Measurements from ENCODE around the gene PARD6G. TPM values are rescaled to one million over a fixed set of nuclear protein-coding genes. Genes with fewer than 3 reads are reported as not detected.

PARD6G gene
- total and polyA plus RNA-seq, 2 experiments from 2014 or later: 6.9 to 18.5 TPM

DNA sequence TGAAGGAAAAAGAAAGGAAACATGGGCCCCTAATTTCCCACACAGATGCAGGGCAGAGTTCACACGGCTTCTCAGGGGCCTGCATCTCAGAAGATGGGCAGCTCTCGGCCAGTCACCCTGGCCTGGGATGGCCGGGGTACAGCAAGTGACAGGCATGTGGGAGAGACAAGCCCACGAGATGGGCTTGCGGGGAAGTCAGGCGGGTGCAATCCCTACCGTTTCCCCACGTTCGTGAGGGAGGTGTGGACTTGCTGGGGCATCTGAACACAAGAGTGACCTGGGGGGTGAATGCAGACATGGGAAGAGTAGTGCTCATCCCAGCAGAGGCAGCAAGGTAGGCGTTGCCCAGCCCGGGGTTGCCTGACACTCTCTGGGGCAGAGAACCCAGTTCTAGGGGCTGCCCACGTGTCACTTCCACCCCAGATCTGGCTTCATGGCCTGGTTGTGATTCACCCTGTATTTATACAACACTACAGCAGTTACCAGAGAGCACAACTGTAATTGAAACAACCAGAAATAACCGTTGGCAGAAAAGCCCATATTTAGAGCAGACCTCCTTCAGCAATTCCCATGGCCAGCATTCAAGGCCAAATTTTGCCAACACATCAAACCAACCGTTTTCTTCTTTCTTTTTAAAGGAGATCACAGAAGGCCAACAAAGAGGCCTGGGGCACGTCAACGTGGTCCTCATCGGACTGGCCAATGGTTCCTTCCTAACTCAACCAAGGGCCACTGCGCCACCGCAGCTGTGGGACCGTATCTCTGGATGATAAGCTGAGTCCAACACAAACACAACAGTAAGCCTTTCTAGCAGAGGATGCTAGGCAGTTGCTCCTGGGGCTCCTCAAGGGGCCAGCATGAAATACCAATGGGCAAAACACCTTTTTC lies 58.4 kb downstream of the PARD6G start:
- no peak for TF ChIP-seq CREB1 (CRISPR knock-in tag; IDR thresholded peaks at IDR 0.05; ENCODE audit: low read depth)
- TF ChIP-seq, protein P1, sequence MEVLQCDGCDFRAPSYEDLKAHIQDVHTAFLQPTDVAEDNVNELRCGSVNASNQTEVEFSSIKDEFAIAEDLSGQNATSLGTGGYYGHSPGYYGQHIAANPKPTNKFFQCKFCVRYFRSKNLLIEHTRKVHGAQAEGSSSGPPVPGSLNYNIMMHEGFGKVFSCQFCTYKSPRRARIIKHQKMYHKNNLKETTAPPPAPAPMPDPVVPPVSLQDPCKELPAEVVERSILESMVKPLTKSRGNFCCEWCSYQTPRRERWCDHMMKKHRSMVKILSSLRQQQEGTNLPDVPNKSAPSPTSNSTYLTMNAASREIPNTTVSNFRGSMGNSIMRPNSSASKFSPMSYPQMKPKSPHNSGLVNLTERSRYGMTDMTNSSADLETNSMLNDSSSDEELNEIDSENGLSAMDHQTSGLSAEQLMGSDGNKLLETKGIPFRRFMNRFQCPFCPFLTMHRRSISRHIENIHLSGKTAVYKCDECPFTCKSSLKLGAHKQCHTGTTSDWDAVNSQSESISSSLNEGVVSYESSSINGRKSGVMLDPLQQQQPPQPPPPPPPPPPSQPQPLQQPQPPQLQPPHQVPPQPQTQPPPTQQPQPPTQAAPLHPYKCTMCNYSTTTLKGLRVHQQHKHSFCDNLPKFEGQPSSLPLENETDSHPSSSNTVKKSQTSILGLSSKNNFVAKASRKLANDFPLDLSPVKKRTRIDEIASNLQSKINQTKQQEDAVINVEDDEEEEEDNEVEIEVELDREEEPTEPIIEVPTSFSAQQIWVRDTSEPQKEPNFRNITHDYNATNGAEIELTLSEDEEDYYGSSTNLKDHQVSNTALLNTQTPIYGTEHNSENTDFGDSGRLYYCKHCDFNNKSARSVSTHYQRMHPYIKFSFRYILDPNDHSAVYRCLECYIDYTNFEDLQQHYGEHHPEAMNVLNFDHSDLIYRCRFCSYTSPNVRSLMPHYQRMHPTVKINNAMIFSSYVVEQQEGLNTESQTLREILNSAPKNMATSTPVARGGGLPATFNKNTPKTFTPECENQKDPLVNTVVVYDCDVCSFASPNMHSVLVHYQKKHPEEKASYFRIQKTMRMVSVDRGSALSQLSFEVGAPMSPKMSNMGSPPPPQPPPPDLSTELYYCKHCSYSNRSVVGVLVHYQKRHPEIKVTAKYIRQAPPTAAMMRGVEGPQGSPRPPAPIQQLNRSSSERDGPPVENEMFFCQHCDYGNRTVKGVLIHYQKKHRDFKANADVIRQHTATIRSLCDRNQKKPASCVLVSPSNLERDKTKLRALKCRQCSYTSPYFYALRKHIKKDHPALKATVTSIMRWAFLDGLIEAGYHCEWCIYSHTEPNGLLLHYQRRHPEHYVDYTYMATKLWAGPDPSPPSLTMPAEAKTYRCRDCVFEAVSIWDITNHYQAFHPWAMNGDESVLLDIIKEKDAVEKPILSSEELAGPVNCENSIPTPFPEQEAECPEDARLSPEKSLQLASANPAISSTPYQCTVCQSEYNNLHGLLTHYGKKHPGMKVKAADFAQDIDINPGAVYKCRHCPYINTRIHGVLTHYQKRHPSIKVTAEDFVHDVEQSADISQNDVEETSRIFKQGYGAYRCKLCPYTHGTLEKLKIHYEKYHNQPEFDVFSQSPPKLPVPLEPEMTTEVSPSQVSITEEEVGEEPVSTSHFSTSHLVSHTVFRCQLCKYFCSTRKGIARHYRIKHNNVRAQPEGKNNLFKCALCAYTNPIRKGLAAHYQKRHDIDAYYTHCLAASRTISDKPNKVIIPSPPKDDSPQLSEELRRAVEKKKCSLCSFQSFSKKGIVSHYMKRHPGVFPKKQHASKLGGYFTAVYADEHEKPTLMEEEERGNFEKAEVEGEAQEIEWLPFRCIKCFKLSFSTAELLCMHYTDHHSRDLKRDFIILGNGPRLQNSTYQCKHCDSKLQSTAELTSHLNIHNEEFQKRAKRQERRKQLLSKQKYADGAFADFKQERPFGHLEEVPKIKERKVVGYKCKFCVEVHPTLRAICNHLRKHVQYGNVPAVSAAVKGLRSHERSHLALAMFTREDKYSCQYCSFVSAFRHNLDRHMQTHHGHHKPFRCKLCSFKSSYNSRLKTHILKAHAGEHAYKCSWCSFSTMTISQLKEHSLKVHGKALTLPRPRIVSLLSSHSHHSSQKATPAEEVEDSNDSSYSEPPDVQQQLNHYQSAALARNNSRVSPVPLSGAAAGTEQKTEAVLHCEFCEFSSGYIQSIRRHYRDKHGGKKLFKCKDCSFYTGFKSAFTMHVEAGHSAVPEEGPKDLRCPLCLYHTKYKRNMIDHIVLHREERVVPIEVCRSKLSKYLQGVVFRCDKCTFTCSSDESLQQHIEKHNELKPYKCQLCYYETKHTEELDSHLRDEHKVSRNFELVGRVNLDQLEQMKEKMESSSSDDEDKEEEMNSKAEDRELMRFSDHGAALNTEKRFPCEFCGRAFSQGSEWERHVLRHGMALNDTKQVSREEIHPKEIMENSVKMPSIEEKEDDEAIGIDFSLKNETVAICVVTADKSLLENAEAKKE (CRISPR knock-in tag; IDR thresholded peaks at IDR 0.05): no peak
- TF ChIP-seq, protein P2, sequence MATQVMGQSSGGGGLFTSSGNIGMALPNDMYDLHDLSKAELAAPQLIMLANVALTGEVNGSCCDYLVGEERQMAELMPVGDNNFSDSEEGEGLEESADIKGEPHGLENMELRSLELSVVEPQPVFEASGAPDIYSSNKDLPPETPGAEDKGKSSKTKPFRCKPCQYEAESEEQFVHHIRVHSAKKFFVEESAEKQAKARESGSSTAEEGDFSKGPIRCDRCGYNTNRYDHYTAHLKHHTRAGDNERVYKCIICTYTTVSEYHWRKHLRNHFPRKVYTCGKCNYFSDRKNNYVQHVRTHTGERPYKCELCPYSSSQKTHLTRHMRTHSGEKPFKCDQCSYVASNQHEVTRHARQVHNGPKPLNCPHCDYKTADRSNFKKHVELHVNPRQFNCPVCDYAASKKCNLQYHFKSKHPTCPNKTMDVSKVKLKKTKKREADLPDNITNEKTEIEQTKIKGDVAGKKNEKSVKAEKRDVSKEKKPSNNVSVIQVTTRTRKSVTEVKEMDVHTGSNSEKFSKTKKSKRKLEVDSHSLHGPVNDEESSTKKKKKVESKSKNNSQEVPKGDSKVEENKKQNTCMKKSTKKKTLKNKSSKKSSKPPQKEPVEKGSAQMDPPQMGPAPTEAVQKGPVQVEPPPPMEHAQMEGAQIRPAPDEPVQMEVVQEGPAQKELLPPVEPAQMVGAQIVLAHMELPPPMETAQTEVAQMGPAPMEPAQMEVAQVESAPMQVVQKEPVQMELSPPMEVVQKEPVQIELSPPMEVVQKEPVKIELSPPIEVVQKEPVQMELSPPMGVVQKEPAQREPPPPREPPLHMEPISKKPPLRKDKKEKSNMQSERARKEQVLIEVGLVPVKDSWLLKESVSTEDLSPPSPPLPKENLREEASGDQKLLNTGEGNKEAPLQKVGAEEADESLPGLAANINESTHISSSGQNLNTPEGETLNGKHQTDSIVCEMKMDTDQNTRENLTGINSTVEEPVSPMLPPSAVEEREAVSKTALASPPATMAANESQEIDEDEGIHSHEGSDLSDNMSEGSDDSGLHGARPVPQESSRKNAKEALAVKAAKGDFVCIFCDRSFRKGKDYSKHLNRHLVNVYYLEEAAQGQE (IDR thresholded peaks at IDR 0.05; ENCODE audit: unreplicated experiment): no peak
- TF ChIP-seq JUNB (IDR thresholded peaks at IDR 0.05; ENCODE audit: unreplicated experiment): no peak
- TF ChIP-seq NANOG (IDR thresholded peaks at IDR 0.05; ENCODE audit: borderline replicate concordance): no peak
- TF ChIP-seq STAT1 (IDR thresholded peaks at IDR 0.05; ENCODE audit: unreplicated experiment): no peak
- TF ChIP-seq ZNF114 (CRISPR knock-in tag; IDR thresholded peaks at IDR 0.05): no peak
- TF ChIP-seq EZH2phosphoT487 (IDR thresholded peaks at IDR 0.05; ENCODE audit: unreplicated experiment): no peak
- TF ChIP-seq, protein P3, sequence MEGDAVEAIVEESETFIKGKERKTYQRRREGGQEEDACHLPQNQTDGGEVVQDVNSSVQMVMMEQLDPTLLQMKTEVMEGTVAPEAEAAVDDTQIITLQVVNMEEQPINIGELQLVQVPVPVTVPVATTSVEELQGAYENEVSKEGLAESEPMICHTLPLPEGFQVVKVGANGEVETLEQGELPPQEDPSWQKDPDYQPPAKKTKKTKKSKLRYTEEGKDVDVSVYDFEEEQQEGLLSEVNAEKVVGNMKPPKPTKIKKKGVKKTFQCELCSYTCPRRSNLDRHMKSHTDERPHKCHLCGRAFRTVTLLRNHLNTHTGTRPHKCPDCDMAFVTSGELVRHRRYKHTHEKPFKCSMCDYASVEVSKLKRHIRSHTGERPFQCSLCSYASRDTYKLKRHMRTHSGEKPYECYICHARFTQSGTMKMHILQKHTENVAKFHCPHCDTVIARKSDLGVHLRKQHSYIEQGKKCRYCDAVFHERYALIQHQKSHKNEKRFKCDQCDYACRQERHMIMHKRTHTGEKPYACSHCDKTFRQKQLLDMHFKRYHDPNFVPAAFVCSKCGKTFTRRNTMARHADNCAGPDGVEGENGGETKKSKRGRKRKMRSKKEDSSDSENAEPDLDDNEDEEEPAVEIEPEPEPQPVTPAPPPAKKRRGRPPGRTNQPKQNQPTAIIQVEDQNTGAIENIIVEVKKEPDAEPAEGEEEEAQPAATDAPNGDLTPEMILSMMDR (conservative IDR thresholded peaks at IDR 0.05; ENCODE audit: low read depth in 2 of 2): no peak
- no peak for TF ChIP-seq ZNF331 (CRISPR knock-in tag; IDR thresholded peaks at IDR 0.05; ENCODE audit: low read depth)
- no peak for TF ChIP-seq POLR2AphosphoS5 (IDR thresholded peaks at IDR 0.05; ENCODE audit: low read depth)
- TF ChIP-seq EZH2 (IDR thresholded peaks at IDR 0.05; ENCODE audit: low read depth, unreplicated experiment): no peak
- TF ChIP-seq, protein P4, sequence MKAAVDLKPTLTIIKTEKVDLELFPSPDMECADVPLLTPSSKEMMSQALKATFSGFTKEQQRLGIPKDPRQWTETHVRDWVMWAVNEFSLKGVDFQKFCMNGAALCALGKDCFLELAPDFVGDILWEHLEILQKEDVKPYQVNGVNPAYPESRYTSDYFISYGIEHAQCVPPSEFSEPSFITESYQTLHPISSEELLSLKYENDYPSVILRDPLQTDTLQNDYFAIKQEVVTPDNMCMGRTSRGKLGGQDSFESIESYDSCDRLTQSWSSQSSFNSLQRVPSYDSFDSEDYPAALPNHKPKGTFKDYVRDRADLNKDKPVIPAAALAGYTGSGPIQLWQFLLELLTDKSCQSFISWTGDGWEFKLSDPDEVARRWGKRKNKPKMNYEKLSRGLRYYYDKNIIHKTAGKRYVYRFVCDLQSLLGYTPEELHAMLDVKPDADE (IDR thresholded peaks at IDR 0.05): no peak
- no peaks in the 10 kb centered on the region for H3K4me1 Mint-ChIP-seq
- no peak overlapping the region for H3K4me3 Mint-ChIP-seq
- no peak for DNase-seq (ENCODE audit: low spot score)
- ATAC-seq: no peak
- H3K27ac Mint-ChIP-seq: no peak overlapping the region
- H3K9me2 ChIP-seq (ENCODE audit: insufficient read depth): no peaks in the 10 kb centered on the region
- peaks cover 13% of the 10 kb centered on the region for H3K9me3 Mint-ChIP-seq
- H4K20me1 ChIP-seq (replicated peaks; ENCODE audit: insufficient read depth): no peaks in the 10 kb centered on the region
- H3F3A ChIP-seq (replicated peaks; ENCODE audit: low read depth): peaks cover 7% of the 10 kb centered on the region; the same call in 1 of the 2 replicates
- H3K27ac ChIP-seq (ENCODE audit: low read depth): no peak overlapping the region
- peaks cover 3% of the 10 kb centered on the region for H3K27me3 Mint-ChIP-seq (ENCODE audit: insufficient read depth, low read depth, poor library complexity)
- H3K27me3 ChIP-seq (ENCODE audit: insufficient read depth): no peaks in the 10 kb centered on the region
- H2AFZ ChIP-seq: no peak overlapping the region
- H3K79me2 ChIP-seq (replicated peaks; ENCODE audit: insufficient read depth): no peaks in the 10 kb centered on the region
- no peaks in the 10 kb centered on the region for H3K36me3 ChIP-seq (ENCODE audit: insufficient read depth)
- no peaks in the 10 kb centered on the region for H3K4me1 ChIP-seq (ENCODE audit: insufficient read depth)
- H3K4me2 ChIP-seq: no peak overlapping the region
- H3K36me3 Mint-ChIP-seq (ENCODE audit: low read depth): peaks cover 3% of the 10 kb centered on the region; the same call in 1 of the 3 replicates
- no peak overlapping the region for H3K4me3 ChIP-seq
